DMS53 (cell line): ENCODE data around the gene LONP2.
"Not testable (repeated sequence)": the region's sequence is repeated elsewhere in the genome, so short reads cannot be mapped to it uniquely, and the experiment has no call there.

Source experiments
- DNase-seq: peaks from one replicate; lab custom pipeline; 2025; lab: John Stamatoyannopoulos, UW

The LONP2 gene

DNA sequence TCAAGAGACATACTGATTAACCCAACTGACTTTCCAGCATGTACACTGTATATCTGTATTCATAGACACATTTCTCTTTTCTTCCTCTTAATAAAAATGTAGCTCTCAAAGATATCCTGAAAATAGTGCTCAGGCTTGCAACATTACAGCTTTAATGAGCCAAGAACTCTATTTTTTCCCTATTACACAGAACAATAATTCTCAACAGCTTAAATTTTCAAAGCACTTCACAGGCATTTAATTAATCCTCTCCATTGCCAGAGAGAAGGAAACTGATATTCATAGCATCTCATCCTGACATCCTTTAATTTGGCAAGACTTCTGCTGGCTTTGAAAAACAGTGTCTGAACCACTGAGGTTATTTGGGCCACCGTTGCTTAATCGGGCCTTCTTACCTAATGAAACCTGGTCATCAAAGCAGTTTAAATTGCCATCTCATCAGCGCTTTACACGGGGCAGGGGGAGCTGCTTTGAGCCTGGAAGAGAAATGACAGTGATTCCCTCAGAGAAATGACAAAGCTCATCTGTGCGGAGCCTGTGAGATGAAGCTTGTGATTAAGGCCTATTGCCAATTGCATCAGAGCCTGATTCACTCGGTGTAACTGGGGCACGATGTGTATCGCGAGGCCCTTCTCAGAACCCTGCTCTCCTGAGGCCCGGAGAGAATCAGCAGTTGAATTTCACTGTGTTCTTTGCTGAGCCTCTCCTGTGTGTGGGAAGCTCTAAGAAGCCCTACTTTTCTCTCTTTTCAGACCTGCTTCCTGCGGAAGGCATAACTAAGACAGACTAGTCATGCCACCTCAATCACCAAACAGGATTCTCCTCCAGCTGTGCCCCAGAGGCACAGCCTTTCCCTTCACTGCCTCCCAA, 149.6 kb downstream of the LONP2 start:
- DNase-seq = no peak

DNA sequence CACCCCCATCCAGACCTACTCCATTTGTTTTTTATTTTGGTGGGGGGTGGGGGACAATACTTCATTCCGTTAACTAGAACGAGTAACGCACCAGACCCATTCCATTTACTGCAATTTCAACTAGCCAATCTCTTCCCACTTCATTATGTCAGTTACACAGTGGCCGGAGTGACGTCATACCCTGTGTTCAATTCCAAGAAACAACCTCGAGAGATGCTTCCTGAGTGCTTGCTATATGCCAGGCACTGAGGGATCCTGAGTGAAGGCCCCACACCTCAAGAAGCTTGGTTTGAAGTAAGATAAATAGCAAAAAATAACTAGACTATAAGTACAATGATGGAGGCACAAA, 150.2 kb downstream of the LONP2 start:
- no peak for DNase-seq

DNA sequence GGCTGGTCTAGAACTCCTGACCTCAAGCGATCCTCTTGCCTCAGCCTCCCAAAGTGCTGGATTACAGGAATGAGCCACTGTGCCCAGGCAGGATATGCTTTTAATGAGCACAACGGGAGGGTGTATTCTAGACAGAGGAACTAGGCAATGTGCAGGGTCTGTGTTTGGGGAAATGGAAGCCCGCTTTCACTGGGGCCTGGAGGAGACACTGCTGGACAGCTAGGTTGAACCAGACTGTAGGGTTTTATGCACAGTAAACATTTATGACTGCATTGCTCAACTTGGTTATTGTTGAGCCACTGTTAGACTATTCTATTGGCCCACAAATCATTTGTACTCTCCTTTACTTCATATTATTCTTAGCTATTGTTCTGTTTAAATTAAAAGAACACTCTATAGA, 151.3 kb downstream of the LONP2 start:
- no peak for DNase-seq

DNA sequence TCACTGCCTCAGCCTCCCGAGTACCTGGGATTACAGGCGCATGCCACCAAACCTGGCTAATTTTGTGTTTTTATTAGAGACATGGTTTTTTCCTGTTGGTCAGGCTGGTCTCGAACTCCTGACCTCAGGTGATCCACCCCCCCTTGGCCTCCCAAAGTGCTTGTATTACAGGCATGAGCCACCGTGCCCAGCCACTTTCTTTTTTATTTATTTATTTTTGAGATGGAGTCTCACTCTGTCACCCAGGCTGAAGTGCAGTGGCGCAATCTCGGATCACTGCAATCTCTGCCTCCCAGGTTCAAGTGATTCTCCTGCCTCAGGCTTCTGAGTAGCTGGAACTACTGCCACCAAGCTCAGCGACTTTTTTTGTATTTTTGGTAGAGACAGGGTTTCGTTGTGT, 158.4 kb downstream of the LONP2 start:
- DNase-seq = not testable (repeated sequence)

GRCh38 chr16:48405153-48405552, 161.1 kb downstream of the LONP2 start:
- peak; percentile 48 for DNase-seq

- DNase-seq = peak; percentile 43
Observed at GRCh38 chr16:48405907-48406306, 161.8 kb downstream of the LONP2 start.
